ENCODE measurements around the gene MORC4. TPM values are rescaled to one million over a fixed set of nuclear protein-coding genes. Genes with fewer than 3 reads are reported as not detected.

The MORC4 gene
- total and polyA plus RNA-seq, 12 donors: 13.4 to 50.7 (median 35.0) TPM

DNA sequence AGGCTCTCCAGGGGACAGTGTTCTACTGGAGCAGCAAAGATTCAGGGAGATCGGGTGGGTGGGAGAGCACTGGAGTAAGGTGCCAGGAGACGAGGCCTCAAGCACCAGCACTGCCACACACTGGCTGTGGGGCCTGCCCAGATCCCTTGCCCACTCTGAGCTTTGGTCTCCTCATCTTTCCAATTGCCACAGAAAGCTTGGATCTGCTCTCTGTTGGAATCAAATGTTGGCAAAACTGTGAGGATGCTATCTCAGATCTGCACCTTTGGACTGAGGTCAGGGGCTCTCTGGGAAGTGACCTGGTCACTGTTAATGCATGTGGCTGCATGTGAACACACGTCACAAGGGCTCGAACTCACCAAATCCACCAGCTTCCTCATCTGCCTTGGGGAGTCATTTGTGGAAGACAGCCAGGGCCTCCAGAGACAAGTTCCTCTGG, 98.2 kb downstream of the MORC4 start:
- Histone ChIP-seq H3K4me3 (no peak overlapping the region), H3K4me1 (replicated peaks in 1 of 2) (peaks cover 0 to 3% of the 10 kb centered on the region in 2 donors), H3K27me3 (no peaks in the 10 kb centered on the region), H3K36me3 (replicated peaks in 1 of 2) (no peaks in the 10 kb centered on the region), H3K27ac (no peak overlapping the region), H3K9me3 (replicated peaks in 1 of 3) (no peaks in the 10 kb centered on the region)
- WGBS, 4 donors: 65 to 100% (median 79%) methylated on average over 1 to 4 of the region's 4 CpGs
- no peak for DNase-seq
- intact Hi-C loops (cut with DNase I): no loop called here
- TF ChIP-seq POLR2A (IDR thresholded peaks at IDR 0.05): no peak
- TF ChIP-seq, protein P1, sequence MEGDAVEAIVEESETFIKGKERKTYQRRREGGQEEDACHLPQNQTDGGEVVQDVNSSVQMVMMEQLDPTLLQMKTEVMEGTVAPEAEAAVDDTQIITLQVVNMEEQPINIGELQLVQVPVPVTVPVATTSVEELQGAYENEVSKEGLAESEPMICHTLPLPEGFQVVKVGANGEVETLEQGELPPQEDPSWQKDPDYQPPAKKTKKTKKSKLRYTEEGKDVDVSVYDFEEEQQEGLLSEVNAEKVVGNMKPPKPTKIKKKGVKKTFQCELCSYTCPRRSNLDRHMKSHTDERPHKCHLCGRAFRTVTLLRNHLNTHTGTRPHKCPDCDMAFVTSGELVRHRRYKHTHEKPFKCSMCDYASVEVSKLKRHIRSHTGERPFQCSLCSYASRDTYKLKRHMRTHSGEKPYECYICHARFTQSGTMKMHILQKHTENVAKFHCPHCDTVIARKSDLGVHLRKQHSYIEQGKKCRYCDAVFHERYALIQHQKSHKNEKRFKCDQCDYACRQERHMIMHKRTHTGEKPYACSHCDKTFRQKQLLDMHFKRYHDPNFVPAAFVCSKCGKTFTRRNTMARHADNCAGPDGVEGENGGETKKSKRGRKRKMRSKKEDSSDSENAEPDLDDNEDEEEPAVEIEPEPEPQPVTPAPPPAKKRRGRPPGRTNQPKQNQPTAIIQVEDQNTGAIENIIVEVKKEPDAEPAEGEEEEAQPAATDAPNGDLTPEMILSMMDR (IDR thresholded peaks at IDR 0.05): no peak

DNA sequence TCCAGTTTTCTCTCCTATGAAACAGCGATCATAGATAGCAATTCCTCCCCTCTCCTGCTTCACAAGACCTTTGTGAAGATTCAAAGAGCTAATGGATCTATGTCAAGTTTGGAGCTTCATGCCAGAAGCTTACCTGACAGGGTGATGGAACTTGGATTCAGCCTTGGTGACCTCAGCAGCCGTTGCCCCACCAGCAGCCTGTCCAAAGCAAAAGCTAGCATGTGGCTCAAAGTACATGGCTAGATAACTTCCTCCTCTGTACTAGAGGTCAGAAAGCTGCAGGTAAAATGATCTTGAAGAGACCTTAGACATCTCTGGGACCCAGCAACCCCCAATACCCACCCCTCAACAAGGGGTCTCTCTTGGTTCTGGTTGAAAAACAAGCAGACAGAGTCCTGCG, 98.7 kb downstream of the MORC4 start:
- TF ChIP-seq, protein P1 (IDR thresholded peaks at IDR 0.05): no peak
- no peak for DNase-seq
- Histone ChIP-seq H3K9me3 (replicated peaks in 1 of 3) (no peaks in the 10 kb centered on the region), H3K27ac (no peak overlapping the region), H3K27me3 (no peaks in the 10 kb centered on the region), H3K36me3 (replicated peaks in 1 of 2) (no peaks in the 10 kb centered on the region), H3K4me1 (replicated peaks in 1 of 2) (peaks cover 0 to 3% of the 10 kb centered on the region in 2 donors), H3K4me3 (no peak overlapping the region)
- 70 to 83% (median 76%) methylated on average over 2 to 3 of the region's 3 CpGs for WGBS, 4 donors
- intact Hi-C loops (cut with DNase I): no loop called here

DNA sequence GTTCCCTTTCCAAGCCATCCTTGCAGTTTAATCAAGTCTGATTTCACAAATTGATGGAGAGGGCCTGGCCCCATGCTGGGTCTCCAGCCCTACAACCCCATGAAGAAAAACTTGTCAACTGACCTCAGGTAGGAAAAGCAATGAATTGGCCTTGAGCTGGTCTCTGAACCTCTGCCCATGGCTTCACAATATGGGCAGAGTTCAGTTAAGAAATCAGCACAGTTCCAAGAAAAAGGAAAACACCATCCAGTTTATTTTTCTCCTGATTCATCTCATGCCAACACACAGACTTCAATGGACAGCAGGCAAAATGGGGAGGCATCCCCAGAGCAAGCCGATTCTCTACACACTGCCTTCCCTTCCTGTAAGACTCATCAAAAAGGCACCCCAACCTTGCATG, 100.2 kb downstream of the MORC4 start:
- intact Hi-C loops (cut with DNase I): loop anchor here in 1 of 2 donors (5.0 kb wide), 1 partner anchor 52 kb away; no protein-coding TSS in a partner anchor
- Histone ChIP-seq H3K27ac (peak overlapping the region in 1 of 5 donors; percentile 45), H3K4me3 (no peak overlapping the region), H3K9me3 (replicated peaks in 1 of 3) (no peaks in the 10 kb centered on the region), H3K36me3 (replicated peaks in 1 of 2) (no peaks in the 10 kb centered on the region), H3K27me3 (no peaks in the 10 kb centered on the region), H3K4me1 (replicated peaks in 1 of 2) (peaks cover 0 to 7% of the 10 kb centered on the region in 2 donors)
- no peak for DNase-seq
- WGBS, 4 donors: 50 to 89% (median 58%) methylated on average over 1 of the region's 1 CpG; no CpG with 5 or more reads in 1 of the 4 donors
- TF ChIP-seq POLR2A (IDR thresholded peaks at IDR 0.05): no peak
- TF ChIP-seq, protein P1 (IDR thresholded peaks at IDR 0.05): no peak

DNA sequence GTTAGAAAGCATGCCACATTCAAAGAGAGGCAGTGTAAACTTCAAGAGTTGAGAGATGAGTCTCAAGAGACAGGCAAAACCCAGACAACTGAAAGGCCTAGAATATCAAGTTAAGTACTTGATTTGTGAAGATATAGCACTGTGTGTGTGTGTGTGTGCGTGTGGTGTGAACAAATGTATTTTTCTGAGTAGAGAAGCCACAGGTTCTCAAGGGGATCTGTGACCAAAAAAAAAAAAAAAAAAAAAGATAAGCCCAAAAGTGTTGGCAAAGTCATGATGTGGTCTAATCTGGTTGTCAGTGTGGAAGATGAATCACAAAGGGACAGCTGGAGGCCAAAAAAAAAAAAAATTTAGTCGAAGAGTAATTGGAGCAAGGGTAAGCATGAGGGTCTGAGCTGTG, 100.7 kb downstream of the MORC4 start:
- WGBS, 4 donors: 35 to 45% (median 37%) methylated on average over 2 of the region's 2 CpGs
- Histone ChIP-seq H3K4me1 (replicated peaks in 1 of 2) (peaks cover 0 to 8% of the 10 kb centered on the region in 2 donors), H3K27me3 (no peaks in the 10 kb centered on the region), H3K27ac (peak overlapping the region in 2 of 5 donors; percentile 6 to 23), H3K9me3 (replicated peaks in 1 of 3) (no peaks in the 10 kb centered on the region), H3K4me3 (no peak overlapping the region), H3K36me3 (replicated peaks in 1 of 2) (no peaks in the 10 kb centered on the region)
- intact Hi-C loops (cut with DNase I): loop anchor here in 1 of 2 donors (5.0 kb wide), 1 partner anchor 53 kb away; no protein-coding TSS in a partner anchor
- TF ChIP-seq POLR2A (IDR thresholded peaks at IDR 0.05): no peak
- TF ChIP-seq, protein P1 (IDR thresholded peaks at IDR 0.05): no peak
- no peak for DNase-seq

Data from adrenal gland (tissue), 12 donors.